Measurements from ENCODE around the gene NLRP12.
"Not testable (repeated sequence)": the region's sequence is repeated elsewhere in the genome, so short reads cannot be mapped to it uniquely, and the experiment has no call there.

The NLRP12 gene

GRCh38 chr19:53864308-53864836 is 40.3 kb upstream of the NLRP12 start:
- H3K27ac Mint-ChIP-seq = no peak overlapping the region
- H3K27me3 Mint-ChIP-seq = no peaks in the 10 kb centered on the region
- no peaks in the 10 kb centered on the region for H3K36me3 Mint-ChIP-seq (ENCODE audit: low read depth)
- H3K4me1 Mint-ChIP-seq = peaks cover 24% of the 10 kb centered on the region
- H3K9me3 Mint-ChIP-seq = no peaks in the 10 kb centered on the region
- ATAC-seq (no peak), DNase-seq (no peak)
- H3K4me3 Mint-ChIP-seq = no peak overlapping the region

GRCh38 chr19:53853707-53854106 is 29.6 kb upstream of the NLRP12 start:
- ATAC-seq = no peak
- Mint-ChIP-seq H3K27ac (no peak overlapping the region), H3K36me3 (ENCODE audit: low read depth) (no peaks in the 10 kb centered on the region), H3K4me3 (no peak overlapping the region), H3K9me3 (no peaks in the 10 kb centered on the region), H3K27me3 (peaks cover 19% of the 10 kb centered on the region), H3K4me1 (peaks cover 9% of the 10 kb centered on the region)
- DNase-seq = no peak

GRCh38 chr19:53849237-53849676 is 25.1 kb upstream of the NLRP12 start:
- Mint-ChIP-seq H3K4me1 (peaks cover 9% of the 10 kb centered on the region), H3K4me3 (no peak overlapping the region), H3K36me3 (ENCODE audit: low read depth) (no peaks in the 10 kb centered on the region), H3K9me3 (no peaks in the 10 kb centered on the region), H3K27ac (no peak overlapping the region), H3K27me3 (peaks cover 21% of the 10 kb centered on the region)
- ATAC-seq (no peak), DNase-seq (no peak)

GRCh38 chr19:53847555-53847954 is 23.4 kb upstream of the NLRP12 start:
- Mint-ChIP-seq H3K9me3 (no peaks in the 10 kb centered on the region), H3K4me1 (peaks cover 6% of the 10 kb centered on the region), H3K36me3 (ENCODE audit: low read depth) (no peaks in the 10 kb centered on the region), H3K4me3 (no peak overlapping the region), H3K27me3 (peaks cover 19% of the 10 kb centered on the region), H3K27ac (no peak overlapping the region)
- no peak for ATAC-seq
- no peak for DNase-seq

GRCh38 chr19:53844849-53845246 is 20.7 kb upstream of the NLRP12 start:
- Mint-ChIP-seq H3K4me3 (no peak overlapping the region), H3K36me3 (ENCODE audit: low read depth) (no peaks in the 10 kb centered on the region), H3K27me3 (peaks cover 10% of the 10 kb centered on the region), H3K27ac (no peak overlapping the region), H3K4me1 (peaks cover 5% of the 10 kb centered on the region), H3K9me3 (no peaks in the 10 kb centered on the region)
- ATAC-seq (no peak), DNase-seq (no peak)

GRCh38 chr19:53840914-53841313 is 16.8 kb upstream of the NLRP12 start:
- H3K27me3 Mint-ChIP-seq; H3K36me3 Mint-ChIP-seq (ENCODE audit: low read depth); DNase-seq; H3K4me1 Mint-ChIP-seq; ATAC-seq; H3K4me3 Mint-ChIP-seq; H3K27ac Mint-ChIP-seq; H3K9me3 Mint-ChIP-seq: not testable (repeated sequence)

- not testable (repeated sequence) for DNase-seq; H3K27me3 Mint-ChIP-seq; ATAC-seq; H3K4me1 Mint-ChIP-seq; H3K27ac Mint-ChIP-seq; H3K9me3 Mint-ChIP-seq; H3K4me3 Mint-ChIP-seq; H3K36me3 Mint-ChIP-seq (ENCODE audit: low read depth)
These were observed 16.1 kb upstream of the NLRP12 start for GRCh38 chr19:53840241-53840640.

- not testable (repeated sequence) for H3K9me3 Mint-ChIP-seq; ATAC-seq; H3K36me3 Mint-ChIP-seq (ENCODE audit: low read depth); H3K4me3 Mint-ChIP-seq; DNase-seq; H3K4me1 Mint-ChIP-seq; H3K27ac Mint-ChIP-seq
- peaks cover 10% of the 10 kb centered on the region for H3K27me3 Mint-ChIP-seq
These were observed 14.3 kb upstream of the NLRP12 start for GRCh38 chr19:53838446-53838845.

- H3K36me3 Mint-ChIP-seq (ENCODE audit: low read depth); H3K4me1 Mint-ChIP-seq; H3K9me3 Mint-ChIP-seq; H3K27ac Mint-ChIP-seq; ATAC-seq; H3K4me3 Mint-ChIP-seq; DNase-seq: not testable (repeated sequence)
- H3K27me3 Mint-ChIP-seq = peaks cover 43% of the 10 kb centered on the region
These were observed 8.7 kb upstream of the NLRP12 start for GRCh38 chr19:53832861-53833260.

- Mint-ChIP-seq H3K36me3 (ENCODE audit: low read depth) (no peaks in the 10 kb centered on the region), H3K4me1 (peaks cover 5% of the 10 kb centered on the region), H3K4me3 (no peak overlapping the region), H3K9me3 (no peaks in the 10 kb centered on the region), H3K27ac (no peak overlapping the region), H3K27me3 (peaks cover 49% of the 10 kb centered on the region)
- DNase-seq (no peak), ATAC-seq (no peak)
These were observed 4.4 kb upstream of the NLRP12 start for GRCh38 chr19:53828531-53828930.

GRCh38 chr19:53826876-53827275 is 2.8 kb upstream of the NLRP12 start:
- no peak for ATAC-seq
- Mint-ChIP-seq H3K27ac (no peak overlapping the region), H3K9me3 (no peaks in the 10 kb centered on the region), H3K4me3 (no peak overlapping the region), H3K36me3 (ENCODE audit: low read depth) (no peaks in the 10 kb centered on the region), H3K4me1 (peaks cover 5% of the 10 kb centered on the region), H3K27me3 (peaks cover 36% of the 10 kb centered on the region)
- no peak for DNase-seq

GRCh38 chr19:53823380-53824120 is 564 bp downstream of the NLRP12 start:
- DNase-seq = no peak
- Mint-ChIP-seq H3K27ac (no peak overlapping the region), H3K4me3 (peak overlapping the region; percentile 34), H3K4me1 (peaks cover 3% of the 10 kb centered on the region), H3K36me3 (ENCODE audit: low read depth) (no peaks in the 10 kb centered on the region), H3K9me3 (no peaks in the 10 kb centered on the region), H3K27me3 (peaks cover 21% of the 10 kb centered on the region)
- ATAC-seq = no peak

- Mint-ChIP-seq H3K27ac (no peak overlapping the region), H3K27me3 (peaks cover 13% of the 10 kb centered on the region), H3K9me3 (no peaks in the 10 kb centered on the region), H3K4me3 (no peak overlapping the region), H3K4me1 (peaks cover 3% of the 10 kb centered on the region), H3K36me3 (ENCODE audit: low read depth) (no peaks in the 10 kb centered on the region)
- ATAC-seq (no peak), DNase-seq (no peak)
These were observed 4.3 kb downstream of the NLRP12 start for GRCh38 chr19:53819861-53820260.

GRCh38 chr19:53818756-53819155 is 5.4 kb downstream of the NLRP12 start:
- H3K4me3 Mint-ChIP-seq = no peak overlapping the region
- peaks cover under 1% of the 10 kb centered on the region for H3K4me1 Mint-ChIP-seq
- H3K27ac Mint-ChIP-seq = no peak overlapping the region
- H3K36me3 Mint-ChIP-seq (ENCODE audit: low read depth) = no peaks in the 10 kb centered on the region
- DNase-seq = no peak
- peaks cover 5% of the 10 kb centered on the region for H3K27me3 Mint-ChIP-seq
- H3K9me3 Mint-ChIP-seq = no peaks in the 10 kb centered on the region
- no peak for ATAC-seq

- no peaks in the 10 kb centered on the region for H3K27me3 Mint-ChIP-seq
- no peaks in the 10 kb centered on the region for H3K4me1 Mint-ChIP-seq
- H3K27ac Mint-ChIP-seq = no peak overlapping the region
- no peaks in the 10 kb centered on the region for H3K36me3 Mint-ChIP-seq (ENCODE audit: low read depth)
- ATAC-seq (no peak), DNase-seq (no peak)
- no peaks in the 10 kb centered on the region for H3K9me3 Mint-ChIP-seq
- no peak overlapping the region for H3K4me3 Mint-ChIP-seq
These were observed 10.1 kb downstream of the NLRP12 start for GRCh38 chr19:53813996-53814395.
